ENCODE measurements around the gene RNF150.
"Not testable (repeated sequence)": the region's sequence is repeated elsewhere in the genome, so short reads cannot be mapped to it uniquely, and the experiment has no call there.

RNF150 gene

GRCh38 chr4:141133146-141133998 lies at the start of gene RNF150:
TSS of gene RNF150 (minus strand) at chr4:141133469.
- DNase-seq, result peak; percentile 31 to 60

- DNase-seq, result no peak
These were observed 47.9 kb upstream of the RNF150 start for GRCh38 chr4:141180991-141181761.

- DNase-seq, result no peak
These were observed 46.5 kb upstream of the RNF150 start for GRCh38 chr4:141179474-141180373.

DNA sequence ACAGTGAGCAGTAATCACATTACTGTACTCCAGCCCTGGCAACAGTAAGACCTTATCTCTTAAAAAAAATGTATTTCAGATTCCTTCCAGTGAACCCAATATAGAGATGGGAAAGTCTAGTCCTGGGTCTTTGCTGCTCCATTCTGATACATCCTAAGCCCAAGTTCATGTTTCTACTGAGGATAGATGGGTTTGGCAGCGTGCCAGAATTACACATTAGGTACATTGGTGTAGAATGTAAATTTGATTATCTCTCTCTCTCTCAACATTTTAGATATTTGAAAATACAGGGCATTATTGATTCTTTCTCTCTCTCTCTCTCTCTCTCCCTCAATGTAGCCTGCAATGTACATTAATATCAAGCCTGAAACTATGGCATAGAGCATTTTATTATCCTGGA lies 43.9 kb upstream of the RNF150 start:
- DNase-seq, result no peak

- DNase-seq, result no peak
These were observed 41.2 kb upstream of the RNF150 start for GRCh38 chr4:141174457-141174856.

DNA sequence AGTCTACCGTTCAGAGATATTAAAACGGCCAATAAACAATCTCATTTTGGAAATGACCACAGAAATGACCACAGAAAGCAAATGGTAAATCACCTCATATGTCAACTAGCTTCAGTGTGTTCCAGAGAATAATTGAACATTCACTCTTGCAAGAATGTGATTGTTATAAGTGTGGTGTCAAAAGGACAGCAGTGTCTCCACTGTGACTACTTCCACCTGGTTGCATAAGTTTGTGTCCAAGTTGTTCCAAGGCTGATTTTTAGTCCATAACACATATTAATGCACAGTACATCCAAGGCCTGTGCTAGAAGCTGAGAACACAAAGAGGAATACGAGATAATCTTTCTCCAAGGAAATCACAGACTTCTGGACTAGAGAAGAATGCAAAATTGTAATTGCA lies 37.4 kb upstream of the RNF150 start:
- no peak for DNase-seq

GRCh38 chr4:141169391-141169790 lies 36.1 kb upstream of the RNF150 start:
- no peak for DNase-seq

GRCh38 chr4:141165001-141165400 lies 31.7 kb upstream of the RNF150 start:
- DNase-seq, result not testable (repeated sequence)

DNA sequence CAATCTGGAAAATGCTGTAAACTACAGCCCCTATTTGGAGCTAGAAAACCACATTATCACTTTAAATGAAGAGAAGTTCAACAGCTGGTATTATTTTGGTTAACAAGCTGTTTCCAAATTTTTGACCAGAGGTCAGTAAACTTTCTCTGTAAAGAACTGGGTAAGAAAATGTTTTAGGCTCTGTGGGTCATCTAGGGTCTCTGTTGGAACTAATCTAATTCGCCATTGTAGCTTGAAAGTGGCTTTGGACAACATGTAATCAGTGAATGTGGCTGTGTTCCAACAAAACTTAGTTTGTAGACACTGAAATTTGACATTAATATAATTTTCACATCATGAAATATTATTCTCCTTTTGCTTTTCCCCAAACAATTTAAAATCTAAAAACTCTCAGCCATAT lies 25.8 kb upstream of the RNF150 start:
- no peak for DNase-seq

GRCh38 chr4:141158219-141158618 lies 24.9 kb upstream of the RNF150 start:
- DNase-seq, result peak in 1 of 2 experiments; percentile 17

- no peak for DNase-seq
These were observed 22.3 kb upstream of the RNF150 start for GRCh38 chr4:141155586-141155985.

DNA sequence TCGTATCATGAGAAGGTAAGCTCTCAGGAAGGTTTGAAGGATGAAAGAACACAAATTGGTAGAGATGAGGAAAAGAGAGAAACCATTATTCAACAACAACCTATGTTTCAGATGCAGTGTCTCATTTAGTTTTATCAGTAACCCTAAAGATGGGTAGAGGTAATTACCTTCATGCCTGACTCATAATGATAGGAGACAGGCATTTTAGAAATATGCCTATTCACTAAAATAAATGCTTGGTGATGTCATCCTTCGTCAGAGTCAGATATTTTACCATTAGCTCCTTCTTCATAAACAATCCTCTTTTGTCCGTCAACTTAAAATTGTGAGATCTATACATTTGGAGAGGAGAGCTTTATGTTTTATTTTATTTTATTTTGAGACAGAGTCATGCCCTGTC lies 21.5 kb upstream of the RNF150 start:
- DNase-seq, result no peak

- DNase-seq, result no peak
These were observed 20.7 kb upstream of the RNF150 start for GRCh38 chr4:141153751-141154510.

DNA sequence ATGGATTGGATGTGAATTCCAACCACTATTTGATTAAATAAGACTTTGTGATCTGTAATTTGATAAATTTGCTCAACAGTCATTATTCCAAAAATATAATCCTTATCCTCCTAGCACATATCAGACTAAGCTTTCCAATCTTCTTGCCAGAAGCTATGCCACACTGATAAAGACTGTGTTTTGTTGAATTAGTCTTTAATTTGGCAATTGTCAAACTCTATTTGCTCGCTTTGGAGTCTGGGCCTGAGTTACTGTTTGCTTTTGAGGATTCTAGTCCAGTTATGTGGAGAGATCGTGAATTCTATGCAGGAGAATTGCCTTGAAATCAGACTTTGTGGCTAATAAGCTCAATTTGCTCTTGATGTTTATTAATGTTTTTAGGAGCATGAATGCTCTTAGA lies 10.9 kb upstream of the RNF150 start:
- no peak for DNase-seq

DNA sequence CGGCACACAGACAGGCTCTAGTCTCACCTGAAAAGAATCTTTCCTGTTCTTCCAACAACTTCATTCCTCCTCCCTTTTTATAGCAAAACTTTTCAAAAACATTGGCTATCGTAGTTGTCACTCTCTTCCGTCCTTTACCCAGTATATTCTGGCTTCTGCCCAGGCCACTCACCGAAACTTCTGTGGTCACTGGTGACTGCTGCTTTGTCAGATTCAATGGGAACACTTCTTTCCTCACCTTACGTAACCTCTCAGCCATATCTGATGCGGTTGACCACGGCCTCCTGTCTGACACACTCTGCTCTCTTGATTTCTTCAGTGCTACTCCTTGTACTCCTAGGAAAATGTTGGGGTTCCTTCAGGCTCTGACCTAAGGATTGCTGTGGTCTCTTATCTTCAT lies 9.2 kb upstream of the RNF150 start:
- no peak for DNase-seq

- DNase-seq, result no peak
These were observed 7.3 kb upstream of the RNF150 start for GRCh38 chr4:141140391-141141200.

DNA sequence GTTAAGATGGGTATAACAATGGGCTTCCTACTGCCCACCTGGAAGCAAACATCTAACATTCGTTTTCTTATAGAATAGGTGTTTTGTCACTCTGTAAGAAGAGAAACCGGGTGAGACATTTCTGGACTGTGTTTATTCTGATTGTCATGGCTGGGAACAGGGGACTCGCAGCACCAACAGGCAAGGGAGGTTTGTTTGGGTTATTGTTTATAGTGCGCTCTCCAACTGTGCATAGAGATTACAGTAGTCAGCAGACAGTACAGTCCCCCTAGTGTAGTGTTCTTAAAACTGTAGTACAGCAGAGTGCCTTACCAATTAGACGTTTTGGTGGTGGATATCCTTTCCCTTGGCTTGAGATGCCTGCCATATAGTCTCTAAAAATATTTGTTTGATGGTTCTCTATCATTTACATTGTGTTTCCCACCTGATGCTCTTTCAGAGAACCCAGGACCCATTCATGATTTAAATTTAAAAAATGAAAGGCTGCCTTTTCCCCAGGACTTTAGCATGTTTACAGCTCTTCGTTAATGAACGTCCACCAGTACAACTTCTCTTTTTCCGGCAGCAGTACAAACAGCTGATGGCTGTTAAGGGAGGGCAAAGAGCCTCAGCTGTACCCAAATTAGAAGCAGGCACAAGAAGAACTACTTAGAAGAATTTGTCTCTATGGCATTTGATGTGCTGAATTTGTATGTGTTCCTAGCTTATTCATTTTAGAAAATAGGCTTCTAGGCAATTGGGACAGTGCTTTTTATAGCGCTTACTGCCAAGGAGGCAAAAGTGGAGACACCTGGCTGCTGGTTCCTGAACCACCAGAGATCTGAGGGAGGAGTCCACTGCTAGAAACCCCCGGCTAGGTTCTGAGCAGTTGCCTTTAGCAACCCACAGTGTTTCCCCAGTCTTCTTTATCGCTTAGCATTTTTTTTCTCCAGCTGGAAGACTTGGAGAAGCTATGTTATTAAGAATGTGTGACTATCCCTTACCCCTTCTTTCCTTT lies 1.0 kb upstream of the RNF150 start:
- DNase-seq, result no peak

GRCh38 chr4:141132709-141133145 lies 542 bp downstream of the RNF150 start:
- no peak for DNase-seq

GRCh38 chr4:141132072-141132708 lies 1.1 kb downstream of the RNF150 start:
- DNase-seq, result no peak

DNA sequence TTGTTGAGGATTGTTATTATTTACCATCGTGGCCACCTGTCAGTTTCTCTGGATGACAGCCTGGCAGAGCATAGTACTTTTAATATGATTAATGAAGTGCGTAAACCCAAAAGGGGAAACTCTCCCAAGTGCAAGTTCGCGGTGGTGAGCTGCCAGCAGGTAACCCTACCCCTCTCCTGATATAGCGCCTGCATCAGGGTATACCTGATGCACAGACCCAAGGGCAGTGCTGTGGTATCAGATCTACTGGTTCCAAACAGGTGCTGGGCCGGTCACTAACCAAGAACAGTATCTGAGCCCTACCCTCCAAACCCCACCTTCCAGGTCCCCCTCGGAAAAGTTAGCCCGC lies 1.6 kb downstream of the RNF150 start:
- DNase-seq, result no peak

Data from SW 1271 (cell line).